GM21619 (cell line): ENCODE data around the gene MAP2K4.
"Not testable (repeated sequence)": the region's sequence is repeated elsewhere in the genome, so short reads cannot be mapped to it uniquely, and the experiment has no call there.

Experiments used
- ATAC-seq: cut with Tn5 transposase; IDR thresholded peaks from one replicate; pipeline ENCODE4 v1.9.1; 2021; ENCODE audit not compliant: unreplicated experiment

MAP2K4 gene

GRCh38 chr17:12020642-12021622 is at the start of gene MAP2K4:
Gene MAP2K4 (plus strand): TSS chr17:12020877. CDS start chr17:12020887, 10 bp downstream.
- ATAC-seq = peak; percentile 90

GRCh38 chr17:11972741-11973140 is 47.9 kb upstream of the MAP2K4 start:
- not testable (repeated sequence) for ATAC-seq

GRCh38 chr17:11979795-11980194 is 40.9 kb upstream of the MAP2K4 start:
- ATAC-seq = no peak

GRCh38 chr17:11980813-11981212 is 39.9 kb upstream of the MAP2K4 start:
- no peak for ATAC-seq

GRCh38 chr17:11981862-11982261 is 38.8 kb upstream of the MAP2K4 start:
- ATAC-seq = no peak

GRCh38 chr17:11986179-11986941 is 34.3 kb upstream of the MAP2K4 start:
- no peak for ATAC-seq

GRCh38 chr17:11986942-11987329 is 33.7 kb upstream of the MAP2K4 start:
- ATAC-seq = no peak

- no peak for ATAC-seq
Measured at GRCh38 chr17:11990363-11990983, 30.2 kb upstream of the MAP2K4 start.

- ATAC-seq = no peak
Measured at GRCh38 chr17:11991461-11991860, 29.2 kb upstream of the MAP2K4 start.

GRCh38 chr17:11996722-11997146 is 23.9 kb upstream of the MAP2K4 start:
- ATAC-seq = peak; percentile 34

GRCh38 chr17:11997147-11997971 is 23.3 kb upstream of the MAP2K4 start, which contains the start of gene ZNF18:
Gene ZNF18 (minus strand): TSS chr17:11997475. CDS start chr17:11992829, 4,646 bp downstream.
- ATAC-seq = peak; percentile 96

GRCh38 chr17:11997972-11998233 is 22.8 kb upstream of the MAP2K4 start:
- no peak for ATAC-seq

GRCh38 chr17:11999696-12000095 is 21.0 kb upstream of the MAP2K4 start:
- ATAC-seq = no peak

GRCh38 chr17:12007466-12007865 is 13.2 kb upstream of the MAP2K4 start:
- no peak for ATAC-seq

- ATAC-seq = no peak
Measured at GRCh38 chr17:12021623-12022140, 1.0 kb downstream of the MAP2K4 start.

- no peak for ATAC-seq
Measured at GRCh38 chr17:12022310-12022709, 1.6 kb downstream of the MAP2K4 start.

GRCh38 chr17:12024327-12024726 is 3.6 kb downstream of the MAP2K4 start:
- ATAC-seq = no peak

- no peak for ATAC-seq
Measured at GRCh38 chr17:12027658-12028057, 7.0 kb downstream of the MAP2K4 start.

- ATAC-seq = no peak
Measured at GRCh38 chr17:12028611-12029010, 7.9 kb downstream of the MAP2K4 start.

GRCh38 chr17:12034538-12034937 is 13.9 kb downstream of the MAP2K4 start:
- ATAC-seq = no peak
